ENCODE measurements around the gene TRPV3.
"Not testable (repeated sequence)": the region's sequence is repeated elsewhere in the genome, so short reads cannot be mapped to it uniquely, and the experiment has no call there.

TRPV3 gene

DNA sequence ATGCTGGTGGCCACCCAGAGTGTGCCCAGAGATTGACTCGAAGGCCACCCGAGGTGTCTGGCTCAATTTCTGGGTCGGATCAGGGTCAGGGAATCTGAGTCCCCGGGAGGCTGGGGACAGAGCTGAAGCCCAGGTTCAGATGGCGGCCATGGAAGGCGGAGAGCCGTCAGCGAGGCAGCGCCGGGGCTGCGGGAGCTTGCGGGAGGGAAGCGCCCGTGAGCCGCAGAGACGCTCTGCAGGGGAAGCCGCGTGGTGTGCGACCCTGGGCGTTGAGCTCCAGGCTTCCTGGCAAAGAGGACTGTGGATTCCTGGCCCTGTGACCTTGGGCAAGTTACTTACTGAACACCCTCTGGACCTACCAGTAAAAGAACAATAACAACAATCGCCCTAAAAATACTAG lies 85.5 kb downstream of the TRPV3 start:
- DNase-seq (ENCODE audit: low read depth): no peak

- no peak for DNase-seq (ENCODE audit: low read depth)
These were observed 86.0 kb downstream of the TRPV3 start, which contains the start of gene SPATA22 for GRCh38 chr17:3471599-3471998. SPATA22 (minus strand) TSS chr17:3471819; CDS start chr17:3469325, 2,494 bp downstream.

DNA sequence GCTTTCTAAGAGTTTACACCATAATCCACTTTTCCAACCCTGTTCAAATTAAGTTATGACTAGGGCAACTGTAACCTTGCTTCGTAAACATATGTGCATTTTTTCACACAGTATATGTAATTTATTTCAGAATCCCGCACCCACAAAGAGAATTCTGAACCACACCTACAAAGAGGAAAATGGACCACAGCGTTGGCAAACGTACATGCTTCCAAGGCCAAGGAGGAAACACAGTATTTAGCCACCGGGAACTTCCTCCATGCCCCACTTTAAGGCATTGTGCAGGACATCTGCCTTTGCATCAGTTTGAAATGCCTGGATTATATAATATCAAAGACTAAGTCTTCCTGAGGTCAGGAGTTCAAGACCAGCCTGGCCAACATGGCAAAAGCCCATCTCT lies 88.1 kb downstream of the TRPV3 start:
- no peak for DNase-seq (ENCODE audit: low read depth)

- DNase-seq (ENCODE audit: low read depth): not testable (repeated sequence)
These were observed 91.3 kb downstream of the TRPV3 start for GRCh38 chr17:3466355-3466754.

All from fibroblast of gingiva (primary cell).